ENCODE data around the gene SPTLC1.
A peak's percentile ranks its signal among the peaks of the same experiment; 100 is the strongest.

The SPTLC1 gene

GRCh38 chr9:92057226-92057625 lies 58.0 kb downstream of the SPTLC1 start:
- H3K27ac Mint-ChIP-seq: no peak overlapping the region
- no peaks in the 10 kb centered on the region for H3K27me3 Mint-ChIP-seq (ENCODE audit: low read depth, poor library complexity)
- H3K9me3 Mint-ChIP-seq: peaks cover 41% of the 10 kb centered on the region
- peaks cover 96% of the 10 kb centered on the region for H3K36me3 Mint-ChIP-seq (ENCODE audit: low read depth)
- no peak for TF ChIP-seq CTCF (IDR thresholded peaks at IDR 0.05)
- no peak for DNase-seq
- H3K4me3 Mint-ChIP-seq: no peak overlapping the region
- H3K4me1 Mint-ChIP-seq: no peaks in the 10 kb centered on the region

- H3K36me3 Mint-ChIP-seq (ENCODE audit: low read depth): peaks cover 96% of the 10 kb centered on the region
- H3K27me3 Mint-ChIP-seq (ENCODE audit: low read depth, poor library complexity): no peaks in the 10 kb centered on the region
- peaks cover 33% of the 10 kb centered on the region for H3K9me3 Mint-ChIP-seq
- peak overlapping the region; percentile 64 for H3K27ac Mint-ChIP-seq
- TF ChIP-seq CTCF (IDR thresholded peaks at IDR 0.05): no peak
- no peaks in the 10 kb centered on the region for H3K4me1 Mint-ChIP-seq
- H3K4me3 Mint-ChIP-seq: no peak overlapping the region
- no peak for DNase-seq
These were observed 59.6 kb downstream of the SPTLC1 start for GRCh38 chr9:92055624-92056023.

- Mint-ChIP-seq H3K27me3 (ENCODE audit: low read depth, poor library complexity) (no peaks in the 10 kb centered on the region), H3K27ac (peak overlapping the region; percentile 15), H3K36me3 (ENCODE audit: low read depth) (peaks cover 86% of the 10 kb centered on the region), H3K4me3 (no peak overlapping the region), H3K9me3 (peaks cover 24% of the 10 kb centered on the region), H3K4me1 (peaks cover 10% of the 10 kb centered on the region)
- no peak for TF ChIP-seq CTCF (IDR thresholded peaks at IDR 0.05)
- peak; percentile 10 for DNase-seq
These were observed 66.1 kb downstream of the SPTLC1 start for GRCh38 chr9:92048924-92049625.

GRCh38 chr9:92047500-92047899 lies 67.7 kb downstream of the SPTLC1 start:
- H3K27me3 Mint-ChIP-seq (ENCODE audit: low read depth, poor library complexity): no peaks in the 10 kb centered on the region
- H3K27ac Mint-ChIP-seq: no peak overlapping the region
- H3K9me3 Mint-ChIP-seq: peaks cover 26% of the 10 kb centered on the region
- peaks cover 86% of the 10 kb centered on the region for H3K36me3 Mint-ChIP-seq (ENCODE audit: low read depth)
- no peak for TF ChIP-seq CTCF (IDR thresholded peaks at IDR 0.05)
- no peak for DNase-seq
- peaks cover 10% of the 10 kb centered on the region for H3K4me1 Mint-ChIP-seq
- no peak overlapping the region for H3K4me3 Mint-ChIP-seq

GRCh38 chr9:92046676-92047075 lies 68.5 kb downstream of the SPTLC1 start:
- Mint-ChIP-seq H3K4me1 (peaks cover 10% of the 10 kb centered on the region), H3K4me3 (no peak overlapping the region), H3K9me3 (peaks cover 26% of the 10 kb centered on the region), H3K27me3 (ENCODE audit: low read depth, poor library complexity) (no peaks in the 10 kb centered on the region), H3K27ac (no peak overlapping the region), H3K36me3 (ENCODE audit: low read depth) (peaks cover 86% of the 10 kb centered on the region)
- no peak for TF ChIP-seq CTCF (IDR thresholded peaks at IDR 0.05)
- DNase-seq: no peak

GRCh38 chr9:92044936-92045335 lies 70.3 kb downstream of the SPTLC1 start:
- Mint-ChIP-seq H3K9me3 (peaks cover 30% of the 10 kb centered on the region), H3K4me1 (peaks cover 10% of the 10 kb centered on the region), H3K36me3 (ENCODE audit: low read depth) (peaks cover 83% of the 10 kb centered on the region), H3K27ac (no peak overlapping the region), H3K4me3 (no peak overlapping the region), H3K27me3 (ENCODE audit: low read depth, poor library complexity) (no peaks in the 10 kb centered on the region)
- DNase-seq: no peak
- TF ChIP-seq CTCF (IDR thresholded peaks at IDR 0.05): no peak
